GM18526 (cell line): Measurements from ENCODE around the gene ZSWIM5.

Source experiments
- POLR2A ChIP-seq: IDR thresholded peaks from 3 replicates; pipeline ENCODE4 v1.6.1; 2011; ENCODE audit not compliant: insufficient read length; ENCODE audit errors: extremely low read depth

Gene ZSWIM5

DNA sequence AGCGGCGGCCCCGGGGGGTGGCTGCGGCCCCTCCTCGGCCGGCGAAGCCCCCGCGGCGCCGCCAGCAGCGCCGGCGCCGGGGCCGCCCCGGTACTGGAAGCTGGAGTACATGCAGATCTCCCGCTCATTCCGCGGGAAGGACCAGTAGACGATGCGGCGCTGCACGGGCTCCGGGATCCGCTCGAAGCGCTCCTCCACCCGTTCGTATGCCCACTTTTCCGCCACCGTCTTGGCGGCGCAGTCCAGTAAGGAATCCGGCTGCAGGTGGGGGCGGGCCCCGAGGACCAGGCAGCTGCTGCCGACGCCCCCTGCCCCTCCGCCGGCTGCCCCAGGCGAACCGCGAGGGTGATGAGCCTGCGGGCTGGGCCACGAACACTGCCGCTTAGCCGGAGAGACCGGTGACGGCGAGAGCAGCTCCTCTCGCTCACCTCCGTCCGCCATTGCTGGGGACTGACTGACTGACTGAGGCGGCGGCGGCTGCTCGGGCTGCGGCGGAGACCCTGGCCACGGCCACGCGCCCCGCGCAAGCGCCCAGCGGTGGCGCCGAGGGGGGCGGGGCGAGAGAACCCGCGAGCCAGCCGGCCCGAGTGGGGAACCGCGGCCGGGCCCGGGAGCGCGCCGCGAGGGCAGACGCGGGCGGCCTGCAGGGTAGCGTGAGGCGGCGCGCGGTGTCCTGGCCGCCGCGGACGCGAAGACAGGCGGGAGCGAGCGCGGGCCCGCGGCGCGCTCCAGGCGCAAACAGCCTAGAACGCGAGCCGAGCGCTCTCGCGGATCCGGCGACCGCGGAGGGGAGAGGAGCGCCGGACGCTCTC lies at the start of gene ZSWIM5:
Gene ZSWIM5, minus strand, starts transcription at position 696 of the 812 bp plus-strand sequence. Its CDS starts 255 bp downstream, at position 441.
- no peak for TF ChIP-seq POLR2A

DNA sequence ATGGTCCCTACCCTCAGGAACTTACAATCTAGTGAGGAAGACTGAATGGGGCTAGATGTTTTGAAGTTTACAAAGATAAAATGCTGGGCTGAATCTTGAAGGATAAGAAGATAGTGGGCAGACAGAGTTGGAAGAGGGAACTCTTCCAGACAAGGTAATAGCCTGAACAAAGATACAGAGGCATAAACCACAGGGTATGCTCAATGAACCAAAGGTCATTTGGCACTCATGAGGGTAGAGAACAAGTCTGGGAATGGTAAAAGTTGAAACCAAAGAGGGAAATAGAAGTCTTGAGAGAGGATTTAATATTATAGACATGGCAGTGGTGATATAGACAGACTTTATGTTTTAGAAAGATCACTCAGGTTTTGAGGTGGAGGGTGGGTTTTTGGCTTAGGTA lies 48.1 kb upstream of the ZSWIM5 start:
- TF ChIP-seq POLR2A, result no peak

- no peak for TF ChIP-seq POLR2A
These were observed 44.1 kb upstream of the ZSWIM5 start for GRCh38 chr1:45250544-45250943.

- no peak for TF ChIP-seq POLR2A
These were observed 40.4 kb upstream of the ZSWIM5 start for GRCh38 chr1:45246760-45247159.

- TF ChIP-seq POLR2A, result no peak
These were observed 38.3 kb upstream of the ZSWIM5 start for GRCh38 chr1:45244660-45245059.

DNA sequence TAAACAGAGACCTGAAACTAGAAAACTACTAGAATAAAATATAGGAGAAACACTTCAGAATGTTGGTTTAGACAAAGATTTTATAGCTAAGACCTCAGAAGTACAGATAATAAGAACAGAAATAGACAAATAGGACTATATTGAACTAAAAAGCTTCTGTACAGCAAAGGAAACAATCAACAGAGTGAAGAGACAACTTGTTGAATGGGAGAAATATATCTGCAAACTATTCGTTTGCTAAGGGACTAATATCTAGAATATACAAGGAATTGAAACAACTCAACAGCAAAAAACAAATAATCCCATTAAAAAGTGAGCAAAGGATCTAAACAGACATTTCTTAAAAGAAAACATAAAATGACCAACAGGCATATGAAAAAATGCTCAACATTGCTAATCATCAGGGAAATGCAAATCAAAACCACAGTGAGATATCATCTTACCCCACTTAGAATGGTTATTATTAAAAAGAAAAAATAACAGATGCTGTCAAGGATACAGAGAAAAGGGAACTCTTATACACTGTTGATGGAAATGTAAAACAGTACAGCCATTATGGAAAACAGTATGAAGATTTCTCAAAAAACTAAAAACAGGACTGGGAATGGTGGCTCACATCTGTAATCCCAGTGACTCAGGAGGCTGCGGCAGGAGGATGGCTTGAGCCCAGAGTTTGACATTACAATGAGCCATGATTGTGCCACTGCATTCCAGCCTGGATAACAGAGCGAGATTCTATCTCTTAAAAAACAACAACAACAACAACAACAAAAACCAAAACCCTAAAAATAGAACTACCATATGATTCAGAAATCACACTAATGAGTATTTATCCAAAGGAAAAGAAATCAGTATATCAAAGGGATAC lies 37.3 kb upstream of the ZSWIM5 start:
- no peak for TF ChIP-seq POLR2A

GRCh38 chr1:45238846-45239245 lies 32.4 kb upstream of the ZSWIM5 start:
- no peak for TF ChIP-seq POLR2A

- no peak for TF ChIP-seq POLR2A
These were observed 29.7 kb upstream of the ZSWIM5 start for GRCh38 chr1:45236136-45236535.

DNA sequence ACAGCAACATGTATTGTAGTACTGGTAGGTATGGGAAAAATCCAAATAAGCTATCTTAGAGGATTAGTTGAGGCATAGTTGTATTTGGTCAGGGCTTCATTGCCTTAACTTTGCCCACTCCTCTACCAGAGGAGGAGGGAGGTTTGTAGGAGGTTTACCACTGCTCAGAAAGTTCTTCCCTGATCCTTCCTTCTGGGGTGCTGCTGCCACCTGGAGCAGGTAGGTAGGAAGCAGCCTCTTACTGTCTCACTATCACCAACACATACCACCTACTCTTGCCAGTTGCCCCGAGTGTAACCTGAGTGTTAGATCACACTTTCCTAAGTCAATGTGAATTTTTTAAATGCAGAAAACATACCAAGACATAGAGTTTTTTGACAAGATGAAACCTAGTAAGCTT lies 24.1 kb upstream of the ZSWIM5 start:
- no peak for TF ChIP-seq POLR2A

DNA sequence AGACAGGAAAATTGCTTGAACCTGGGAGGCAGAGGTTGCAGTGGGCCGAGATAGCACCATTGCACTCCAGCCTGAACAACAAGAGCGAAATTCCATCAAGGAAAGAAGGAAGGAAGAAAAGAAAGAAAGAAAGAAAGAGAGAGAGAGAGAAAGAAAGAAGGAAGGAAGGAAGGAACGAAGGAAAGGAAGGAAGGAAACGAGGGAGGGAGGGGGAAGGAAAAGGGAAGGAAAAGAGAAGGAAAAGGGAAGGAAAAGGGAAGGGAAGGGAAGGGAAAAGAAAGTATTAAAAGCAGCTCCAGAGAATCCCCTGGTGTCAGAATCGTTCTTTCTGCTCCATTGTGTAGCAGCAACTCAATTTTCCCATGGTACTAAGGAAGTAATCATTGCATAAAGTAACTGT lies 19.2 kb upstream of the ZSWIM5 start:
- TF ChIP-seq POLR2A, result no peak

- no peak for TF ChIP-seq POLR2A
These were observed 15.3 kb upstream of the ZSWIM5 start for GRCh38 chr1:45221716-45222115.

DNA sequence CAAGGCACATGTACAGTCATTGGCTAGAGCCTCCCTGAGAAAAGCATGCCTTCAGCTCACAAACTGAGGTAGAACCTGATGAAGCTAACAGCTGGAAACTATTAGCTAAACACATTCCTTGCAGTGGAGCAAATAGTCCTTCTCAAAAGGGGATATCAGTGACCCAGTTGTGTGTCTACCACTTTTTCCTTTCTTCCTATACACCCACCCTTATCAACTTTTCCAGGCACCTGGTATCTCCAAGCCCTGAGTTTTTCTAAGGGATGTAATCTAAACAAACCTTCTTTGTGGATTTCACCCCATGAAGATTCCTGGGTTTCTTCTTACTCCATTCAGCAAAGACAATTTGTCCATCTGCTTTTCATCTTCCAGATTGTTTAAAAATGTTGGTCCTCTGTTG lies 10.5 kb upstream of the ZSWIM5 start:
- TF ChIP-seq POLR2A, result no peak

DNA sequence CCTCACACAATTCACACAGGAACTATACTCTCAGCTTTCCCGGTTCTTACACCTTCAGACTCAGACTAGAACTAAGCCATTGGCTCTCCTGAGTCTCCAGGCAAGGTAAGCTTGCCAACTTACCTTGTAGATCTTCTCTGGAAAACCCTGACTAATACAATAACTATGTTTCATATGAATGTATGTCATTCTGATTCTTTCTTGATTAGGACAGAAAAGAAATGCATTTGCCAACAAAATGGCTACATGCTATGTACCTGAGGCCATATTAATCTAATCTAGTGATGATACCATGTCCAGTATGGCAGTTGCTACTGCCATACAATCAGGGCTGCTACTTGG lies 9.8 kb upstream of the ZSWIM5 start:
- no peak for TF ChIP-seq POLR2A

GRCh38 chr1:45215485-45216199 lies 9.2 kb upstream of the ZSWIM5 start:
- no peak for TF ChIP-seq POLR2A

DNA sequence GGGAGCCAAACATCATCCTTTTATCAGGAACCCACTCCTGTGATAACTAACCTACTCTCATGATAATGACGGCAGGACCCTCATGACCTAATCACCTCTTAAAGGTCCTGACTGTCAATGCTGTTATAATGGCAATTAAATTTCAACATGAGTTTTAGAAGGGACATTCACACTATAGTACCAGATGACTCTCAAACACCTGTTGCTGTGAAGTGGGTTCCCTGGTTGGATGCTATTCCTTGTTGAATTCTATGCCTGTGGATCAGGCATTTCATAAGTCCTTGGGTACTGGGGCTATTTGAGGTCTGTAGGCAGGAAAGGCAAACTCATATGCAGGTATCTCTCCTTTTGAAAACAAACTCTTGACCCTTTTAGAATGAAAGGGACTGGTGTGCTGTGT lies 7.5 kb upstream of the ZSWIM5 start:
- no peak for TF ChIP-seq POLR2A

DNA sequence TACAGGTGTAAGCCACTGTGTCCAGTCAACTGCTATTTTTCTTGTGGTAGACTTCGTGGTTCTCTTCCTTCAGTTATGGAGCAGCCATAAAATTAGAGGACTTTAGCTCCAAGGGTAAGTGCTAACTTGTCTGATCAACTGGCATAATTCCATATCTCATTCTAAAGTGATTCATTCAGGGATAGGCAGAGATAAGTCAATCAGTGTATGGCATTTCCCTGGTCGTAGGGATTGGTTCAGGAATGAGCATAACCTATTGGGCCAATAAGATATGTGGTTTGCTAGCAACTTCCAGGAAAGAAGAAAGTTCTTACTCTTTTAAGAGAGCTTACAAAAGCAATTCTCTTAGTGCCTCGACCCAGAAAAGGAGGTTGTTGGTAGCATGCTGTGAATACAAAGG lies 4.7 kb upstream of the ZSWIM5 start:
- no peak for TF ChIP-seq POLR2A
